Measurements from ENCODE around the gene IARS2.

DNA sequence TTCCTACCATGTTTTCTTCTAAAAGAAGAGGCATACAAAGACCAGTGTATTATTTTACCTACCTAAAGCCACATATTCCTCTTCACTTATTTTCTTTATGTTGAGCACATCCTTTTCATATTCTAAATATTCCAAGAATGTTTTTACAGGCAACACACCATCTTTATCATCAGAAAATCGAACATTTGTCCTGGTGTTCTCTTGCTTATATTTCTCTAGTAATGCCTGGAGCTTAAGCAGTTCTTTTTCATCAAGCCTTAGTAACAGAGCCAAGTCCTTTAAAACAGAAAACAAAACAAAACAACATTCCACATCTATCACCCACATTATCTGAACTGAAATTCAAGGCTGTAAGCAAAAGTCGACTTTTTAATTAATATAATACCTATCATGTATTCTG lies 88.7 kb downstream of the IARS2 start:
- no peak for TF ChIP-seq GATA2 (IDR thresholded peaks at IDR 0.05; ENCODE audit: low read depth, low read length)
- no peak for TF ChIP-seq GATA3 (IDR thresholded peaks at IDR 0.05; ENCODE audit: low read depth, low read length)

All from SH-SY5Y (cell line).